Keratinocyte (primary cell): ENCODE measurements around the gene BRD7. TPM values are rescaled to one million over a fixed set of nuclear protein-coding genes. Genes with fewer than 3 reads are reported as not detected.

Experiments used
- DNase-seq: peaks from one replicate; pipeline ENCODE4 v3.0.0-alpha.2; 2011; ENCODE audit warnings: low read depth, missing footprints, low spot score
- FAIRE-seq: peaks from 2 replicates; lab custom pipeline; 2011; peaks lifted over from hg19 to GRCh38; lab: Jason Lieb, UNC
- H2AFZ ChIP-seq: 2 replicates; pipeline ENCODE4 v1.6.0; 2012; ENCODE audit warnings: low read length, control low read depth, inconsistent platforms; ENCODE audit not compliant: control insufficient read depth
- H3K27ac ChIP-seq: 2 replicates; pipeline ENCODE4 v1.5.1; 2011; ENCODE audit warnings: low read length; ENCODE audit not compliant: control insufficient read depth, insufficient read depth
- H3K27me3 ChIP-seq: 3 replicates; pipeline ENCODE4 v1.6.0; 2011; ENCODE audit warnings: low read length; ENCODE audit not compliant: control insufficient read depth, insufficient read depth; ENCODE audit errors: extremely low read depth
- H3K36me3 ChIP-seq, 2 experiments: 2 replicates in 1 of 2; 3 replicates in 1 of 2; pipeline ENCODE4 v1.5.1; 2011; ENCODE audit warnings: low read length in 2 of 2, mild to moderate bottlenecking in 1 of 2; ENCODE audit not compliant: control insufficient read depth in 2 of 2, insufficient read depth in 2 of 2; ENCODE audit errors: extremely low read depth in 1 of 2
- H3K4me1 ChIP-seq: 3 replicates; pipeline ENCODE4 v1.5.1; 2011; ENCODE audit warnings: low read length; ENCODE audit not compliant: control insufficient read depth, insufficient read depth; ENCODE audit errors: extremely low read depth
- H3K4me2 ChIP-seq: 3 replicates; pipeline ENCODE4 v1.6.0; 2011; ENCODE audit warnings: low read depth, low read length; ENCODE audit not compliant: control insufficient read depth, insufficient read depth; ENCODE audit errors: extremely low read depth
- H3K4me3 ChIP-seq, 3 experiments: fragments of 200-600 bp in 1 of 3; sonication (generic) in 1 of 3; 2 replicates in 2 of 3; 3 replicates in 1 of 3; pipeline ENCODE4 v1.5.1; 2011 to 2016; ENCODE audit warnings: low read length in 3 of 3, mild to moderate bottlenecking in 3 of 3, control low read depth in 2 of 3, inconsistent platforms in 1 of 3, low read depth in 1 of 3, mixed read lengths in 1 of 3, mixed run types in 1 of 3, moderate library complexity in 1 of 3; ENCODE audit not compliant: control insufficient read depth in 2 of 3, insufficient read depth in 2 of 3; ENCODE audit errors: extremely low read depth in 1 of 3
- H3K79me2 ChIP-seq: 2 replicates; pipeline ENCODE4 v1.6.0; 2012; ENCODE audit warnings: low read length; ENCODE audit not compliant: control insufficient read depth, insufficient read depth
- H3K9ac ChIP-seq: 3 replicates; pipeline ENCODE4 v1.6.0; 2011; ENCODE audit warnings: low read length; ENCODE audit not compliant: control insufficient read depth, insufficient read depth; ENCODE audit errors: extremely low read depth
- H3K9me1 ChIP-seq: 3 replicates; pipeline ENCODE4 v1.6.0; 2011; ENCODE audit warnings: low read length; ENCODE audit not compliant: control insufficient read depth, insufficient read depth; ENCODE audit errors: extremely low read depth
- H3K9me3 ChIP-seq: 2 replicates; pipeline ENCODE4 v1.5.1; 2012; ENCODE audit warnings: low read depth, low read length; ENCODE audit not compliant: control insufficient read depth
- H4K20me1 ChIP-seq: 3 replicates; pipeline ENCODE4 v1.6.0; 2011; ENCODE audit warnings: low read length; ENCODE audit not compliant: control insufficient read depth, insufficient read depth; ENCODE audit errors: extremely low read depth
- EZH2 ChIP-seq: IDR thresholded peaks from one replicate; pipeline ENCODE4 v1.6.1; 2012; ENCODE audit warnings: inconsistent platforms, mild to moderate bottlenecking, low read length, moderate library complexity
- dilution Hi-C: fragments of 300-500 bp; cut with MboI; formaldehyde crosslinking; loops from one replicate; pipeline ENCODE4 v1.7.0; 2020; ENCODE audit warnings: low sequenced_read_pairs; ENCODE audit not compliant: extremely low pct_ligation_motif_present
- polyA plus RNA-seq, 5 experiments: library from polyadenylated mRNA; depleted of rRNA in 3 of 5; stranded (reverse) in 3 of 5; stranded (forward) in 1 of 5; unstranded in 1 of 5; fragments of >200 nt; gene quantifications; 1 replicate in 1 of 5; 2 replicates in 3 of 5; 3 replicates in 1 of 5; pipeline versions ENCODE4 v1.2.1 to v1.2.3, GENCODE V29; 2011 to 2012; ENCODE audit warnings: missing spikeins in 2 of 5, low read depth in 1 of 5, low replicate concordance in 1 of 5
- TF ChIP-seq, protein P1 (sequence below), 3 experiments: IDR thresholded peaks in 1 of 3; conservative IDR thresholded peaks in 1 of 3; optimal IDR thresholded peaks in 1 of 3; 2 replicates in 2 of 3; 3 replicates in 1 of 3; pipeline versions ENCODE3 to v1.5.1; 2011; ENCODE audit warnings: low read length in 3 of 3, mild to moderate bottlenecking in 3 of 3, moderate library complexity in 2 of 3, control low read depth in 1 of 3, inconsistent platforms in 1 of 3; ENCODE audit not compliant: insufficient read depth in 2 of 3; ENCODE audit errors: extremely low read depth in 1 of 3

The BRD7 gene
- polyA plus RNA-seq, 1 donor (not counting 4 experiments of a cell fraction or from before 2014, with no cell fraction given): 66.6 TPM

DNA sequence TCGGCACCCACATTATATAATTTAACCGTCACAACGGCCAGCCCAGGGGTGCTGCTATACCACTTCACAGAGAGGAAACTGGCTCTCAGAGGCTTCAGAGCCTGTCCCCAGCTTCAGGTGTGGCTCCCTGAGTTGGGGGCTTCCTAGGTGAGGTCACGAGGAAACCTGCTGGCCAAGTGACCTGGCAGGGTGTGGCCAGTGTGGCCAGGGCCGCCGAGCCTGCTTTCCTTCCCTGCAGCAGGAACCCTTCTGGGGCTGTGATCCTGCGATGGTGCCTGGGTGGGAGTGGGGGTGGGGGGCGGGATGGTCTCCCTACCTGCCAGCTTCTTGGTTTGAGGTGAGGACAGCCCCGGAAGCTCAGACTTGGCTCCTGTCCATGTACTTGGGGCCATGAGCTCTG lies 62.5 kb downstream of the BRD7 start:
- Histone ChIP-seq H3K27me3 (no peaks in the 10 kb centered on the region), H3K36me3 (no peaks in the 10 kb centered on the region), H3K4me2 (no peak overlapping the region), H3K27ac (no peak overlapping the region), H3K79me2 (no peaks in the 10 kb centered on the region), H3K4me1 (peaks cover 6% of the 10 kb centered on the region), H3K9ac (no peak overlapping the region), H3K9me1 (no peaks in the 10 kb centered on the region), H2AFZ (no peak overlapping the region), H4K20me1 (no peaks in the 10 kb centered on the region), H3K4me3 (no peak overlapping the region), H3K9me3 (no peaks in the 10 kb centered on the region)
- TF ChIP-seq EZH2: no peak
- TF ChIP-seq, protein P1, sequence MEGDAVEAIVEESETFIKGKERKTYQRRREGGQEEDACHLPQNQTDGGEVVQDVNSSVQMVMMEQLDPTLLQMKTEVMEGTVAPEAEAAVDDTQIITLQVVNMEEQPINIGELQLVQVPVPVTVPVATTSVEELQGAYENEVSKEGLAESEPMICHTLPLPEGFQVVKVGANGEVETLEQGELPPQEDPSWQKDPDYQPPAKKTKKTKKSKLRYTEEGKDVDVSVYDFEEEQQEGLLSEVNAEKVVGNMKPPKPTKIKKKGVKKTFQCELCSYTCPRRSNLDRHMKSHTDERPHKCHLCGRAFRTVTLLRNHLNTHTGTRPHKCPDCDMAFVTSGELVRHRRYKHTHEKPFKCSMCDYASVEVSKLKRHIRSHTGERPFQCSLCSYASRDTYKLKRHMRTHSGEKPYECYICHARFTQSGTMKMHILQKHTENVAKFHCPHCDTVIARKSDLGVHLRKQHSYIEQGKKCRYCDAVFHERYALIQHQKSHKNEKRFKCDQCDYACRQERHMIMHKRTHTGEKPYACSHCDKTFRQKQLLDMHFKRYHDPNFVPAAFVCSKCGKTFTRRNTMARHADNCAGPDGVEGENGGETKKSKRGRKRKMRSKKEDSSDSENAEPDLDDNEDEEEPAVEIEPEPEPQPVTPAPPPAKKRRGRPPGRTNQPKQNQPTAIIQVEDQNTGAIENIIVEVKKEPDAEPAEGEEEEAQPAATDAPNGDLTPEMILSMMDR (optimal IDR thresholded peaks at IDR 0.05 in 1 of 3, IDR thresholded peaks at IDR 0.05 in 1 of 3, conservative IDR thresholded peaks at IDR 0.05 in 1 of 3; ENCODE audit: extremely low read depth in 1 of 3, insufficient read depth in 2 of 3, low read length in 3 of 3): no peak
- DNase-seq (no peak), FAIRE-seq (no peak)
- dilution Hi-C loops: no loop called here

DNA sequence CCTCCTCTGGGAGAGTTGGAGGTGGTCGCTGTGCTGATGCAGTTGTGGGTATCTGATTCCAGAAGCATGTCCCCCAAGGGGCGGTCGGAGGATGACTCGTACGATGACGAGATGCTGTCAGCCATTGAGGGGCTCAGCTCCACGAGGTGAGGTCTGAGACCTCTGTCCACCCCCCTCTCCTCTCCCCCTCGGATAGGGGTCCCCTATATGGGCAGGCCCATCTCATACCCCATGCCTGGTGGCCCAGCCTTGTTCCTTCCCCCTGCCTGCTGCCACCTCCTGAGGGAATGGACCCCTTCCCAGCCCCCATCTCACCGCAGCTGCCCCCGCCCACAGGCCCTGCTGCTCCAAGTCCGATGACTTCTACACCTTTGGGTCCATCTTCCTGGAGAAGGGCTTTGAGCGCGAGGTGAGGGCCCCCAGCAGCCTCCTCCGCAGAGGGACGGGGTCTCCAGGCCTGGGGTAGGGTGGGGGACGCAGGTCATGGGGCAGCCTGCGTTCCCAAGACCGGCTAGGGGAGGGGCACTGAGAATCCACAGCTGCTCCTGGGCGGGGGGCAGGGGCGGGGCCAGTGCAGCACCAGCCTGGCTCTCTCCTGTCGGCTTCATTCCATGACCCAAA lies 63.2 kb downstream of the BRD7 start:
- no peaks in the 10 kb centered on the region for H3K27me3 ChIP-seq
- no peak overlapping the region for H3K9ac ChIP-seq
- no peak overlapping the region for H3K27ac ChIP-seq
- no peak for TF ChIP-seq EZH2
- TF ChIP-seq, protein P1 (optimal IDR thresholded peaks at IDR 0.05 in 1 of 3, IDR thresholded peaks at IDR 0.05 in 1 of 3, conservative IDR thresholded peaks at IDR 0.05 in 1 of 3; ENCODE audit: extremely low read depth in 1 of 3, insufficient read depth in 2 of 3, low read length in 3 of 3): no peak
- no peak overlapping the region for H3K4me3 ChIP-seq
- no peaks in the 10 kb centered on the region for H3K79me2 ChIP-seq
- no peaks in the 10 kb centered on the region for H4K20me1 ChIP-seq
- no peaks in the 10 kb centered on the region for H3K9me3 ChIP-seq
- dilution Hi-C loops: no loop called here
- H3K4me2 ChIP-seq: no peak overlapping the region
- no peak overlapping the region for H2AFZ ChIP-seq
- no peaks in the 10 kb centered on the region for H3K9me1 ChIP-seq
- DNase-seq: no peak
- H3K36me3 ChIP-seq: no peaks in the 10 kb centered on the region
- peaks cover 6% of the 10 kb centered on the region for H3K4me1 ChIP-seq
- no peak for FAIRE-seq
